ENCODE data around the gene INTS7. TPM values are rescaled to one million over a fixed set of nuclear protein-coding genes. Genes with fewer than 3 reads are reported as not detected.
A peak's percentile ranks its signal among the peaks of the same experiment; 100 is the strongest.

Gene INTS7
- total and polyA plus RNA-seq, 9 of the 15 experiments (the other 6 are each of a cell fraction or from before 2014, with no cell fraction given): 27.3 to 68.4 (median 40.4) TPM

GRCh38 chr1:211965108-211965805 is 70.1 kb downstream of the INTS7 start (continued):
- TF ChIP-seq ATF3 (IDR thresholded peaks at IDR 0.05) (peak; percentile 81), ATF3 (CRISPR knock-in tag; conservative IDR thresholded peaks at IDR 0.05) (no peak), ZNF134 (CRISPR knock-in tag; conservative IDR thresholded peaks at IDR 0.05) (no peak), ZNF592 (IDR thresholded peaks at IDR 0.05) (no peak), BCL6 (CRISPR knock-in tag; IDR thresholded peaks at IDR 0.05) (no peak), RBM34 (IDR thresholded peaks at IDR 0.05; ENCODE audit: borderline replicate concordance, insufficient read depth, low read length) (no peak), IRF2 (CRISPR knock-in tag; IDR thresholded peaks at IDR 0.05) (no peak), ZNF407 (IDR thresholded peaks at IDR 0.05; ENCODE audit: low read depth) (no peak), ZBTB33 (CRISPR knock-in tag; IDR thresholded peaks at IDR 0.05) (0 out of 2 replicates have a peak, but pooled peaks have one; percentile 30), ZNF146 (CRISPR knock-in tag; IDR thresholded peaks at IDR 0.05; ENCODE audit: unreplicated experiment) (peak; percentile 84), RBM22 (IDR thresholded peaks at IDR 0.05; ENCODE audit: low read depth, low read length, poor library complexity, severe bottlenecking) (no peak)

Data from K562 (cell line).